HEK293 (cell line): ENCODE measurements around the gene ADCK2.
A peak's percentile ranks its signal among the peaks of the same experiment; 100 is the strongest.

Experiments
- HOXA7 ChIP-seq: sonication (generic); formaldehyde crosslinking; IDR thresholded peaks from 2 replicates; pipeline ENCODE4 v1.8.1; 2022; ENCODE audit warnings: missing genetic modification reagents, borderline replicate concordance
- YY2 ChIP-seq: fragments of 450-650 bp; formaldehyde crosslinking; IDR thresholded peaks from 2 replicates; pipeline ENCODE4 v1.5.1; 2016; ENCODE audit warnings: missing biosample characterization, missing genetic modification characterization
- ZNF132 ChIP-seq: fragments of 450-650 bp; formaldehyde crosslinking; IDR thresholded peaks from 2 replicates; pipeline ENCODE4 v1.5.1; 2017; ENCODE audit warnings: missing biosample characterization, missing genetic modification characterization, borderline replicate concordance
- ZNF174 ChIP-seq: fragments of 450-650 bp; formaldehyde crosslinking; IDR thresholded peaks from 2 replicates; pipeline ENCODE4 v1.5.0; 2017; ENCODE audit warnings: missing biosample characterization, mild to moderate bottlenecking, missing genetic modification characterization
- ZNF2 ChIP-seq: fragments of 450-650 bp; formaldehyde crosslinking; IDR thresholded peaks from 2 replicates; pipeline ENCODE4 v1.5.1; 2016; ENCODE audit warnings: missing biosample characterization, missing genetic modification characterization
- ZNF214 ChIP-seq: fragments of 450-650 bp; formaldehyde crosslinking; IDR thresholded peaks from 2 replicates; pipeline ENCODE4 v1.5.1; 2017; ENCODE audit warnings: missing biosample characterization, mild to moderate bottlenecking, missing genetic modification characterization, borderline replicate concordance
- ZNF426 ChIP-seq: fragments of 450-650 bp; formaldehyde crosslinking; IDR thresholded peaks from 2 replicates; pipeline ENCODE4 v1.5.1; 2017; ENCODE audit warnings: missing biosample characterization, missing genetic modification characterization, mild to moderate bottlenecking, inconsistent platforms, moderate library complexity
- ZNF561 ChIP-seq: fragments of 450-650 bp; IDR thresholded peaks from 2 replicates; pipeline ENCODE4 v1.5.1; 2018; ENCODE audit warnings: missing biosample characterization, missing genetic modification characterization, borderline replicate concordance
- ZNF596 ChIP-seq: fragments of 450-650 bp; IDR thresholded peaks from 2 replicates; pipeline ENCODE4 v1.5.0; 2018; ENCODE audit warnings: missing biosample characterization, mild to moderate bottlenecking, missing genetic modification characterization, moderate library complexity
- ZNF623 ChIP-seq: fragments of 450-650 bp; formaldehyde crosslinking; IDR thresholded peaks from 2 replicates; pipeline ENCODE4 v1.5.1; 2016; ENCODE audit warnings: missing biosample characterization, missing genetic modification characterization
- ZNF629 ChIP-seq: fragments of 450-650 bp; formaldehyde crosslinking; IDR thresholded peaks from 2 replicates; pipeline ENCODE4 v1.5.1; 2017; ENCODE audit warnings: missing biosample characterization, missing genetic modification characterization
- ZNF664 ChIP-seq: fragments of 450-650 bp; formaldehyde crosslinking; IDR thresholded peaks from 2 replicates; pipeline ENCODE4 v1.5.1; 2016; ENCODE audit warnings: missing biosample characterization, missing genetic modification characterization
- ZNF701 ChIP-seq: fragments of 450-650 bp; formaldehyde crosslinking; IDR thresholded peaks from 2 replicates; pipeline ENCODE4 v1.5.1; 2016; ENCODE audit warnings: missing biosample characterization, missing genetic modification characterization
- ZNF76 ChIP-seq: fragments of 450-650 bp; formaldehyde crosslinking; IDR thresholded peaks from 2 replicates; pipeline ENCODE4; 2016; ENCODE audit warnings: low read depth, missing biosample characterization, missing genetic modification characterization, borderline replicate concordance
- TF ChIP-seq, protein P1 (sequence below): fragments of 450-650 bp; formaldehyde crosslinking; IDR thresholded peaks from 2 replicates; pipeline ENCODE4 v1.5.1; 2016; ENCODE audit warnings: missing biosample characterization, missing genetic modification characterization
- TF ChIP-seq, protein P2 (sequence below): fragments of 450-650 bp; formaldehyde crosslinking; IDR thresholded peaks from 2 replicates; pipeline ENCODE4 v1.5.1; 2017; ENCODE audit warnings: missing biosample characterization, missing genetic modification characterization
- TF ChIP-seq, protein P3 (sequence below): fragments of 450-650 bp; formaldehyde crosslinking; IDR thresholded peaks from 2 replicates; pipeline ENCODE4 v1.5.1; 2016; ENCODE audit warnings: missing biosample characterization, missing genetic modification characterization, borderline replicate concordance
- TF ChIP-seq, protein P4 (sequence below): fragments of 450-650 bp; formaldehyde crosslinking; IDR thresholded peaks from 2 replicates; pipeline ENCODE4 v1.5.1; 2017; ENCODE audit warnings: missing biosample characterization, missing genetic modification characterization
- TF ChIP-seq, protein P5 (sequence below): fragments of 450-650 bp; IDR thresholded peaks from 2 replicates; pipeline ENCODE4 v1.5.1; 2018; ENCODE audit warnings: missing biosample characterization, mild to moderate bottlenecking, missing genetic modification characterization
- TF ChIP-seq, protein P6 (sequence below): fragments of 450-650 bp; formaldehyde crosslinking; IDR thresholded peaks from 2 replicates; pipeline ENCODE4 v1.5.1; 2016; ENCODE audit warnings: missing biosample characterization, missing genetic modification characterization

Gene ADCK2

DNA sequence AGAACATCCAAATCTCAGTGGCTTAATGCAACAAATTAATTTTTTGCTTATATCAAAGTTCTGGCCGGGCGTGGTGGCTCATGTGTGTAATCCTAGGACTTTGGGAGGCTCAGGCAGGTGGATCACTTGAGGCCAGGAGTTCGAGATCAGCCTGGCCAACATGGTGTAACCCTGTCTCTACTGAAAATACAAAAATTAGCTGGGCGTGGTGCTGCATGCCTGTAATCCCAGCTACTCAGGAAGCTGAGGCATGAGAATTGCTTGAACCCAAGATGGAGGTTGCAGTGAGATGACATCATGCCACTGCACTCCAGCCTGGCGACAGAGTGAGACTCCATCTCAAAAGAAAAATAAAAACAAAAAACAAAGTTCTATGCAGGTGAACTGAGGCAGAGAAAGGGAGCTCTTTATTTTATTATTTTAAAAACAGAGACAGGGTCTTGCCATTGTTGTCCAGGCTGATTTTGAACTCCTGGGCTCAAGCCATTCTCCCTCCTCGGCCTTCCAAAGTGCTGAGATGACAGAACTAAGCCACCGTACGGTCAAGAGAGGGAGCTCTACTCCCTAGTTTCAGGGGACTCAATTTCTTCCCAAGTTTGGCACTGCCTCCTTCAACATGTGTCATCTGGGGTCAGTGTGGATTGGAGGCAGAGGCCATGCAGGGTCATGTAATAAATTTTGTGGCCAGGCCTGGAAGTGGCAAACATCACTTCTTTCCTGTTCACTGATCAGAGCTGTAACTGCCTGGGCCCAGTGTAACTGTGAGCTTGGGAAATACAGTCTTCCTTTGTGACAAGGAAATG, 2.4 kb downstream of the ADCK2 start (continued):
- no peak for TF ChIP-seq ZNF76 (tag by site-specific recombination)
- peak; percentile 70; the same call in 1 of the 2 replicates for TF ChIP-seq ZNF629 (tag by site-specific recombination)
- peak; percentile 38; the same call in 1 of the 2 replicates for TF ChIP-seq YY2 (tag by site-specific recombination)
- no peak for TF ChIP-seq ZNF426 (tag by site-specific recombination)
- TF ChIP-seq, protein P1, sequence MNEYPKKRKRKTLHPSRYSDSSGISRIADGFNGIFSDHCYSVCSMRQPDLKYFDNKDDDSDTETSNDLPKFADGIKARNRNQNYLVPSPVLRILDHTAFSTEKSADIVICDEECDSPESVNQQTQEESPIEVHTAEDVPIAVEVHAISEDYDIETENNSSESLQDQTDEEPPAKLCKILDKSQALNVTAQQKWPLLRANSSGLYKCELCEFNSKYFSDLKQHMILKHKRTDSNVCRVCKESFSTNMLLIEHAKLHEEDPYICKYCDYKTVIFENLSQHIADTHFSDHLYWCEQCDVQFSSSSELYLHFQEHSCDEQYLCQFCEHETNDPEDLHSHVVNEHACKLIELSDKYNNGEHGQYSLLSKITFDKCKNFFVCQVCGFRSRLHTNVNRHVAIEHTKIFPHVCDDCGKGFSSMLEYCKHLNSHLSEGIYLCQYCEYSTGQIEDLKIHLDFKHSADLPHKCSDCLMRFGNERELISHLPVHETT, result no peak
- TF ChIP-seq HOXA7 (CRISPR knock-in tag), result no peak
- TF ChIP-seq, protein P2, sequence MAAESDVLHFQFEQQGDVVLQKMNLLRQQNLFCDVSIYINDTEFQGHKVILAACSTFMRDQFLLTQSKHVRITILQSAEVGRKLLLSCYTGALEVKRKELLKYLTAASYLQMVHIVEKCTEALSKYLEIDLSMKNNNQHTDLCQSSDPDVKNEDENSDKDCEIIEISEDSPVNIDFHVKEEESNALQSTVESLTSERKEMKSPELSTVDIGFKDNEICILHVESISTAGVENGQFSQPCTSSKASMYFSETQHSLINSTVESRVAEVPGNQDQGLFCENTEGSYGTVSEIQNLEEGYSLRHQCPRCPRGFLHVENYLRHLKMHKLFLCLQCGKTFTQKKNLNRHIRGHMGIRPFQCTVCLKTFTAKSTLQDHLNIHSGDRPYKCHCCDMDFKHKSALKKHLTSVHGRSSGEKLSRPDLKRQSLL (tag by site-specific recombination), result no peak
- TF ChIP-seq ZNF2, result no peak
- TF ChIP-seq, protein P3, sequence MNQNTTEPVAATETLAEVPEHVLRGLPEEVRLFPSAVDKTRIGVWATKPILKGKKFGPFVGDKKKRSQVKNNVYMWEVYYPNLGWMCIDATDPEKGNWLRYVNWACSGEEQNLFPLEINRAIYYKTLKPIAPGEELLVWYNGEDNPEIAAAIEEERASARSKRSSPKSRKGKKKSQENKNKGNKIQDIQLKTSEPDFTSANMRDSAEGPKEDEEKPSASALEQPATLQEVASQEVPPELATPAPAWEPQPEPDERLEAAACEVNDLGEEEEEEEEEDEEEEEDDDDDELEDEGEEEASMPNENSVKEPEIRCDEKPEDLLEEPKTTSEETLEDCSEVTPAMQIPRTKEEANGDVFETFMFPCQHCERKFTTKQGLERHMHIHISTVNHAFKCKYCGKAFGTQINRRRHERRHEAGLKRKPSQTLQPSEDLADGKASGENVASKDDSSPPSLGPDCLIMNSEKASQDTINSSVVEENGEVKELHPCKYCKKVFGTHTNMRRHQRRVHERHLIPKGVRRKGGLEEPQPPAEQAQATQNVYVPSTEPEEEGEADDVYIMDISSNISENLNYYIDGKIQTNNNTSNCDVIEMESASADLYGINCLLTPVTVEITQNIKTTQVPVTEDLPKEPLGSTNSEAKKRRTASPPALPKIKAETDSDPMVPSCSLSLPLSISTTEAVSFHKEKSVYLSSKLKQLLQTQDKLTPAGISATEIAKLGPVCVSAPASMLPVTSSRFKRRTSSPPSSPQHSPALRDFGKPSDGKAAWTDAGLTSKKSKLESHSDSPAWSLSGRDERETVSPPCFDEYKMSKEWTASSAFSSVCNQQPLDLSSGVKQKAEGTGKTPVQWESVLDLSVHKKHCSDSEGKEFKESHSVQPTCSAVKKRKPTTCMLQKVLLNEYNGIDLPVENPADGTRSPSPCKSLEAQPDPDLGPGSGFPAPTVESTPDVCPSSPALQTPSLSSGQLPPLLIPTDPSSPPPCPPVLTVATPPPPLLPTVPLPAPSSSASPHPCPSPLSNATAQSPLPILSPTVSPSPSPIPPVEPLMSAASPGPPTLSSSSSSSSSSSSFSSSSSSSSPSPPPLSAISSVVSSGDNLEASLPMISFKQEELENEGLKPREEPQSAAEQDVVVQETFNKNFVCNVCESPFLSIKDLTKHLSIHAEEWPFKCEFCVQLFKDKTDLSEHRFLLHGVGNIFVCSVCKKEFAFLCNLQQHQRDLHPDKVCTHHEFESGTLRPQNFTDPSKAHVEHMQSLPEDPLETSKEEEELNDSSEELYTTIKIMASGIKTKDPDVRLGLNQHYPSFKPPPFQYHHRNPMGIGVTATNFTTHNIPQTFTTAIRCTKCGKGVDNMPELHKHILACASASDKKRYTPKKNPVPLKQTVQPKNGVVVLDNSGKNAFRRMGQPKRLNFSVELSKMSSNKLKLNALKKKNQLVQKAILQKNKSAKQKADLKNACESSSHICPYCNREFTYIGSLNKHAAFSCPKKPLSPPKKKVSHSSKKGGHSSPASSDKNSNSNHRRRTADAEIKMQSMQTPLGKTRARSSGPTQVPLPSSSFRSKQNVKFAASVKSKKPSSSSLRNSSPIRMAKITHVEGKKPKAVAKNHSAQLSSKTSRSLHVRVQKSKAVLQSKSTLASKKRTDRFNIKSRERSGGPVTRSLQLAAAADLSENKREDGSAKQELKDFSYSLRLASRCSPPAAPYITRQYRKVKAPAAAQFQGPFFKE (tag by site-specific recombination), result no peak
- no peak for TF ChIP-seq ZNF596 (tag by site-specific recombination)
- TF ChIP-seq, protein P4, sequence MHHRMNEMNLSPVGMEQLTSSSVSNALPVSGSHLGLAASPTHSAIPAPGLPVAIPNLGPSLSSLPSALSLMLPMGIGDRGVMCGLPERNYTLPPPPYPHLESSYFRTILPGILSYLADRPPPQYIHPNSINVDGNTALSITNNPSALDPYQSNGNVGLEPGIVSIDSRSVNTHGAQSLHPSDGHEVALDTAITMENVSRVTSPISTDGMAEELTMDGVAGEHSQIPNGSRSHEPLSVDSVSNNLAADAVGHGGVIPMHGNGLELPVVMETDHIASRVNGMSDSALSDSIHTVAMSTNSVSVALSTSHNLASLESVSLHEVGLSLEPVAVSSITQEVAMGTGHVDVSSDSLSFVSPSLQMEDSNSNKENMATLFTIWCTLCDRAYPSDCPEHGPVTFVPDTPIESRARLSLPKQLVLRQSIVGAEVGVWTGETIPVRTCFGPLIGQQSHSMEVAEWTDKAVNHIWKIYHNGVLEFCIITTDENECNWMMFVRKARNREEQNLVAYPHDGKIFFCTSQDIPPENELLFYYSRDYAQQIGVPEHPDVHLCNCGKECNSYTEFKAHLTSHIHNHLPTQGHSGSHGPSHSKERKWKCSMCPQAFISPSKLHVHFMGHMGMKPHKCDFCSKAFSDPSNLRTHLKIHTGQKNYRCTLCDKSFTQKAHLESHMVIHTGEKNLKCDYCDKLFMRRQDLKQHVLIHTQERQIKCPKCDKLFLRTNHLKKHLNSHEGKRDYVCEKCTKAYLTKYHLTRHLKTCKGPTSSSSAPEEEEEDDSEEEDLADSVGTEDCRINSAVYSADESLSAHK (tag by site-specific recombination), result no peak
- TF ChIP-seq, protein P5, sequence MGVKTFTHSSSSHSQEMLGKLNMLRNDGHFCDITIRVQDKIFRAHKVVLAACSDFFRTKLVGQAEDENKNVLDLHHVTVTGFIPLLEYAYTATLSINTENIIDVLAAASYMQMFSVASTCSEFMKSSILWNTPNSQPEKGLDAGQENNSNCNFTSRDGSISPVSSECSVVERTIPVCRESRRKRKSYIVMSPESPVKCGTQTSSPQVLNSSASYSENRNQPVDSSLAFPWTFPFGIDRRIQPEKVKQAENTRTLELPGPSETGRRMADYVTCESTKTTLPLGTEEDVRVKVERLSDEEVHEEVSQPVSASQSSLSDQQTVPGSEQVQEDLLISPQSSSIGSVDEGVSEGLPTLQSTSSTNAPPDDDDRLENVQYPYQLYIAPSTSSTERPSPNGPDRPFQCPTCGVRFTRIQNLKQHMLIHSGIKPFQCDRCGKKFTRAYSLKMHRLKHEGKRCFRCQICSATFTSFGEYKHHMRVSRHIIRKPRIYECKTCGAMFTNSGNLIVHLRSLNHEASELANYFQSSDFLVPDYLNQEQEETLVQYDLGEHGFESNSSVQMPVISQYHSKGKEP (tag by site-specific recombination), result no peak
- TF ChIP-seq ZNF623 (tag by site-specific recombination), result no peak
- no peak for TF ChIP-seq ZNF701 (tag by site-specific recombination)
- TF ChIP-seq ZNF664 (tag by site-specific recombination), result no peak
- TF ChIP-seq, protein P6, sequence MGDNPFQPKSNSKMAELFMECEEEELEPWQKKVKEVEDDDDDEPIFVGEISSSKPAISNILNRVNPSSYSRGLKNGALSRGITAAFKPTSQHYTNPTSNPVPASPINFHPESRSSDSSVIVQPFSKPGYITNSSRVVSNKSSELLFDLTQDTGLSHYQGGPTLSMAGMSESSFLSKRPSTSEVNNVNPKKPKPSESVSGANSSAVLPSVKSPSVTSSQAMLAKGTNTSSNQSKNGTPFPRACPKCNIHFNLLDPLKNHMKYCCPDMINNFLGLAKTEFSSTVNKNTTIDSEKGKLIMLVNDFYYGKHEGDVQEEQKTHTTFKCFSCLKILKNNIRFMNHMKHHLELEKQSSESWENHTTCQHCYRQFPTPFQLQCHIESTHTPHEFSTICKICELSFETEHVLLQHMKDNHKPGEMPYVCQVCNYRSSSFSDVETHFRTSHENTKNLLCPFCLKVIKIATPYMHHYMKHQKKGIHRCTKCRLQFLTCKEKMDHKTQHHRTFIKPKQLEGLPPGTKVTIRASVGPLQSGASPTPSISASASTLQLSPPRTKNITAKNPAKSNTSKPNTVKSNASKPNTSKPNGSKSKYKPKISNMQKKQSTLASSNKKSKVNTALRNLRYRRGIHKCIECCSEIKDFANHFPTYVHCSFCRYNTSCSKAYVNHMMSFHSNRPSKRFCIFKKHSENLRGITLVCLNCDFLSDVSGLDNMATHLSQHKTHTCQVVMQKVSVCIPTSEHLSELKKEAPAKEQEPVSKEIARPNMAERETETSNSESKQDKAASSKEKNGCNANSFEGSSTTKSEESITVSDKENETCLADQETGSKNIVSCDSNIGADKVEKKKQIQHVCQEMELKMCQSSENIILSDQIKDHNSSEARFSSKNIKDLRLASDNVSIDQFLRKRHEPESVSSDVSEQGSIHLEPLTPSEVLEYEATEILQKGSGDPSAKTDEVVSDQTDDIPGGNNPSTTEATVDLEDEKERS (tag by site-specific recombination), result no peak
- TF ChIP-seq ZNF561 (tag by site-specific recombination), result 0 out of 2 replicates have a peak, but pooled peaks have one; percentile 51
- TF ChIP-seq ZNF214 (tag by site-specific recombination), result no peak
- no peak for TF ChIP-seq ZNF174
- no peak for TF ChIP-seq ZNF132 (tag by site-specific recombination)
